HepG2 (cell line): ENCODE results near the gene DSE.

Experiments
- ARHGAP35 ChIP-seq: sonication (generic); formaldehyde crosslinking; IDR thresholded peaks from 2 replicates; pipeline ENCODE4 v1.9.0; 2022; ENCODE audit warnings: mild to moderate bottlenecking, inconsistent platforms, moderate library complexity, missing genetic modification reagents, borderline replicate concordance
- EZH2 ChIP-seq: conservative IDR thresholded peaks from 2 replicates; pipeline ENCODE4 v1.6.1; 2012; ENCODE audit warnings: mild to moderate bottlenecking, low read depth, low read length, moderate library complexity
- KAT7 ChIP-seq: IDR thresholded peaks from 2 replicates; pipeline ENCODE4 v1.6.1; 2018; ENCODE audit warnings: borderline replicate concordance, missing compliant biosample characterization
- KDM6A ChIP-seq: IDR thresholded peaks from 2 replicates; pipeline ENCODE4 v1.6.1; 2016; ENCODE audit warnings: low read depth
- MAFK ChIP-seq, 2 experiments: IDR thresholded peaks in 1 of 2; conservative IDR thresholded peaks in 1 of 2; 2 replicates each; pipeline ENCODE4 v1.6.1; 2011; ENCODE audit warnings: improper control_type of control experiment in 2 of 2, low read length in 2 of 2
- NBN ChIP-seq: fragments of 450-650 bp; conservative IDR thresholded peaks from 2 replicates; pipeline ENCODE4 v1.6.1; 2017
- RAD21 ChIP-seq: fragments of 450-650 bp; formaldehyde crosslinking; IDR thresholded peaks from 2 replicates; pipeline ENCODE4 v1.5.0; 2020; ENCODE audit warnings: mild to moderate bottlenecking
- ZBTB21 ChIP-seq: sonication (generic); formaldehyde crosslinking; IDR thresholded peaks from 2 replicates; pipeline ENCODE4 v1.4.0; 2020; ENCODE audit warnings: missing genetic modification reagents
- ZFX ChIP-seq: sonication (generic); formaldehyde crosslinking; IDR thresholded peaks from 2 replicates; pipeline ENCODE4 v1.4.0; 2020; ENCODE audit warnings: mild to moderate bottlenecking, low read depth, missing genetic modification reagents, moderate library complexity
- ZIK1 ChIP-seq: sonication (generic); formaldehyde crosslinking; IDR thresholded peaks from 2 replicates; pipeline ENCODE4 v1.5.0; 2020; ENCODE audit warnings: mild to moderate bottlenecking, low read depth, missing genetic modification reagents, borderline replicate concordance
- TF ChIP-seq, protein P1 (sequence below): sonication (generic); formaldehyde crosslinking; IDR thresholded peaks from 2 replicates; pipeline ENCODE4 v1.5.0; 2020; ENCODE audit warnings: mild to moderate bottlenecking, missing genetic modification reagents, moderate library complexity
- TF ChIP-seq, protein P2 (sequence below): sonication (generic); formaldehyde crosslinking; IDR thresholded peaks from 2 replicates; pipeline ENCODE4 v1.4.0; 2020; ENCODE audit warnings: missing genetic modification reagents, mild to moderate bottlenecking, borderline replicate concordance

DNA sequence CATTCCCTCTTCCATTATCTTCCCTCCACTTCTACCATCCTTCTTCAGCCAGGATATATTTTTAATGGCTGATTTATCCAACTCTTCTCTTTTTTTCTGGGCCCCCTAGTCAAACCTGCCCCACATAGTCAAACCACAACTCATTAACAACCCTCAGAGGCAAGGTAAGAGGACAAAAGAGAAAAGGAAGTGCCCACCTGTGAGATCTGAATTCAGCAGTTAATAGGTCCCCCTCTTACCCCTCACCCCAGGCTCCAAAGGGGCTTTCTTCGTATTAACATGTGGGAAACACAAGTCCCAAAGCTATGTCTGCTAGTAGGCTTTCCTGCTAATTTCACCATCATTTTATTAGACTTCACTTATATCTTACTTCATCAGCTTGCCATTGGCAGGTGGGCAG is 46.9 kb upstream of the DSE start:
- no peak for TF ChIP-seq KAT7 (CRISPR knock-in tag)
- TF ChIP-seq, protein P1, sequence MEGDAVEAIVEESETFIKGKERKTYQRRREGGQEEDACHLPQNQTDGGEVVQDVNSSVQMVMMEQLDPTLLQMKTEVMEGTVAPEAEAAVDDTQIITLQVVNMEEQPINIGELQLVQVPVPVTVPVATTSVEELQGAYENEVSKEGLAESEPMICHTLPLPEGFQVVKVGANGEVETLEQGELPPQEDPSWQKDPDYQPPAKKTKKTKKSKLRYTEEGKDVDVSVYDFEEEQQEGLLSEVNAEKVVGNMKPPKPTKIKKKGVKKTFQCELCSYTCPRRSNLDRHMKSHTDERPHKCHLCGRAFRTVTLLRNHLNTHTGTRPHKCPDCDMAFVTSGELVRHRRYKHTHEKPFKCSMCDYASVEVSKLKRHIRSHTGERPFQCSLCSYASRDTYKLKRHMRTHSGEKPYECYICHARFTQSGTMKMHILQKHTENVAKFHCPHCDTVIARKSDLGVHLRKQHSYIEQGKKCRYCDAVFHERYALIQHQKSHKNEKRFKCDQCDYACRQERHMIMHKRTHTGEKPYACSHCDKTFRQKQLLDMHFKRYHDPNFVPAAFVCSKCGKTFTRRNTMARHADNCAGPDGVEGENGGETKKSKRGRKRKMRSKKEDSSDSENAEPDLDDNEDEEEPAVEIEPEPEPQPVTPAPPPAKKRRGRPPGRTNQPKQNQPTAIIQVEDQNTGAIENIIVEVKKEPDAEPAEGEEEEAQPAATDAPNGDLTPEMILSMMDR (CRISPR knock-in tag): no peak
- no peak for TF ChIP-seq ZIK1 (CRISPR knock-in tag)
- no peak for TF ChIP-seq NBN
- no peak for TF ChIP-seq RAD21 (CRISPR knock-in tag)
- TF ChIP-seq ZBTB21: no peak
- TF ChIP-seq, protein P2, sequence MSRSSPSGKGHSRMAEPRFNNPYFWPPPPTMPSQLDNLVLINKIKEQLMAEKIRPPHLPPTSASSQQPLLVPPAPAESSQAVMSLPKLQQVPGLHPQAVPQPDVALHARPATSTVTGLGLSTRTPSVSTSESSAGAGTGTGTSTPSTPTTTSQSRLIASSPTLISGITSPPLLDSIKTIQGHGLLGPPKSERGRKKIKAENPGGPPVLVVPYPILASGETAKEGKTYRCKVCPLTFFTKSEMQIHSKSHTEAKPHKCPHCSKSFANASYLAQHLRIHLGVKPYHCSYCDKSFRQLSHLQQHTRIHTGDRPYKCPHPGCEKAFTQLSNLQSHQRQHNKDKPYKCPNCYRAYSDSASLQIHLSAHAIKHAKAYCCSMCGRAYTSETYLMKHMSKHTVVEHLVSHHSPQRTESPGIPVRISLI (CRISPR knock-in tag): no peak
- no peak for TF ChIP-seq KDM6A (CRISPR knock-in tag)
- TF ChIP-seq EZH2: no peak
- TF ChIP-seq ARHGAP35 (CRISPR knock-in tag): no peak
- TF ChIP-seq ZFX (CRISPR knock-in tag): no peak
- TF ChIP-seq MAFK (conservative IDR thresholded peaks at IDR 0.05 in 1 of 2, IDR thresholded peaks at IDR 0.05 in 1 of 2; ENCODE audit: low read length in 2 of 2): no peak
